AG10803 (cell line): ENCODE data around the gene ZNRF2.
A peak's percentile ranks its signal among the peaks of the same experiment; 100 is the strongest.

Experiments used
- DNase-seq: peaks from one replicate; pipeline ENCODE4 v3.0.0; 2010; ENCODE audit warnings: low read depth
- H3K4me3 ChIP-seq: 2 replicates; pipeline ENCODE4 v1.5.1; 2011; ENCODE audit warnings: mild to moderate bottlenecking, low read length, control low read depth
- CTCF ChIP-seq: conservative IDR thresholded peaks from 2 replicates; pipeline ENCODE4 v1.5.1; 2011; ENCODE audit warnings: mild to moderate bottlenecking, low read length, control low read depth, inconsistent platforms

ZNRF2 gene

GRCh38 chr7:30315589-30315988 is 31.2 kb downstream of the ZNRF2 start:
- TF ChIP-seq CTCF, result no peak
- DNase-seq, result no peak
- H3K4me3 ChIP-seq, result no peak overlapping the region

DNA sequence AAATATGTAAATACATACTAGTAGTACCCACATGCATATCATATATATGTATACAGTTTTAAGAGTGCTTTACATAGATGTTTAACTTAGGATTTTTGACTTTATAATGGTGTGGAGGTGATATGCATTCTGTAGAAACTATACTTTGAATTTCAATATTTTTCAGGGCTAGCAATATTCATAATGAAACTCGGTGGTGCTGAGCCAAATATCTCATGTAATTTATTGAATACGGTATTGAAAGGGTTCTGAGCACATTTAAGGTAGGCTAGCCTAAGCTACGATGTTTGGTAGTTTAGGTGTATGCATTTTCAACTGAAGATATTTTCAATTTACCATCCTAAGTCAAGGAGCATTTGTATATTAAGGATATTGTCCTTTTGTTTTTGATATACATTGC is 36.0 kb downstream of the ZNRF2 start:
- TF ChIP-seq CTCF, result no peak
- no peak overlapping the region for H3K4me3 ChIP-seq
- no peak for DNase-seq

GRCh38 chr7:30321089-30321881 is 36.9 kb downstream of the ZNRF2 start:
- peak overlapping the region; percentile 16 for H3K4me3 ChIP-seq
- TF ChIP-seq CTCF, result no peak
- peak; percentile 40 for DNase-seq

GRCh38 chr7:30321882-30322192 is 37.4 kb downstream of the ZNRF2 start:
- no peak for DNase-seq
- peak overlapping the region; percentile 16 for H3K4me3 ChIP-seq
- no peak for TF ChIP-seq CTCF

DNA sequence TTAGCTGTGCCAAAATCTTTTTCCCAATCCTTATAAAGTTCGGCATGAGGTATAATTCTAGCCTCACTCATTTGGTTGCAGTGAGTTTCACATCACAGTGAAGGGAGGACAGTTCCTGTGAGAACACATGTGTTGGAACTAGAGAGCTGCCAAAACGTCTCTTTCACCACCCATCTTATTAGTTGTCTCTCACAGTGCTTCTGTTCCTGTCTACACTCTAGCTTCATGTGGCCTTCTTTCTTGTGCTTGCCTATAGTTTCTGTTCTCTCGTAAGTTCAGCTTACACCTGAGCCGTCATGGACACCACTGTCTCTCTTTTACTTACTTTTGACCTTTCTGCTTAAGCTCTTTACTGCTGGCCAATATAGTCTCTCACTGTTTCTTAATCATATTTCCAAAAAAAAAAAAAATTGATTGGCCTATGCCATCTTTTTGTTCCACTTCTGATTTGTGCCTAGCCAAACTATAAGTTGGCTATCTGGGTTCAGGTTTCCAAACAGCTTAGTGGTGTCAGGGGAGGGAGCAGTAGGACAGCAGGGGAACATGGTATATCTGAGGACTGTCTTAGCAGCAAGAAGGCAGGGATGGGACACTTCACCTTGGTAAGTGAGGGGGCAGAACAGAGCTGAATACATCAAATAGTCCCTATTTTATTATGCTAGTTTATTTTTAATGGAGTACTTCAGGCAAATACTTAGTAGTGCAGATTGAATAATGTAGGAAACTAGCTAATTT is 38.0 kb downstream of the ZNRF2 start:
- peak overlapping the region; percentile 16 for H3K4me3 ChIP-seq
- peak; percentile 64 for DNase-seq
- no peak for TF ChIP-seq CTCF

- no peak for TF ChIP-seq CTCF
- no peak overlapping the region for H3K4me3 ChIP-seq
- DNase-seq, result no peak
These were observed 38.6 kb downstream of the ZNRF2 start for GRCh38 chr7:30323006-30323355.

- no peak overlapping the region for H3K4me3 ChIP-seq
- DNase-seq, result peak; percentile 33
- no peak for TF ChIP-seq CTCF
These were observed 43.4 kb downstream of the ZNRF2 start for GRCh38 chr7:30327813-30328212.
